Ovary (tissue), 9 donors: ENCODE results near the gene PPHLN1. TPM values are rescaled to one million over a fixed set of nuclear protein-coding genes. Genes with fewer than 3 reads are reported as not detected.

Experiments used
- DNase-seq, 5 donors: peaks; one replicate each; pipeline ENCODE4 v3.0.0-alpha.2; 2019 to 2020
- H3K27ac ChIP-seq, 2 donors: fragments of 200-600 bp; one replicate each; pipeline versions ENCODE4 v1.5.1 to v1.8.0; 2019 to 2022
- H3K27me3 ChIP-seq: fragments of 200-600 bp; one replicate; pipeline ENCODE4 v1.8.0; 2022
- H3K36me3 ChIP-seq: fragments of 200-600 bp; sonication (generic); one replicate; pipeline ENCODE4 v1.5.1; 2019
- H3K4me1 ChIP-seq: one replicate; pipeline ENCODE4 v1.8.1; 2013; ENCODE audit warnings: mild to moderate bottlenecking, moderate library complexity; ENCODE audit not compliant: insufficient read depth
- H3K4me3 ChIP-seq: fragments of 200-600 bp; sonication (generic); one replicate; pipeline ENCODE4 v1.5.1; 2017
- H3K9me3 ChIP-seq, 2 donors: fragments of 200-600 bp in 1 of 2; sonication (generic) in 1 of 2; one replicate each; pipeline versions ENCODE4 v1.5.1 to v1.8.1; 2013 to 2019; ENCODE audit warnings: mild to moderate bottlenecking in 1 of 2, moderate library complexity in 1 of 2
- CTCF ChIP-seq, 3 donors: fragments of 450-650 bp in 2 of 3; fragments of 200-600 bp in 1 of 3; IDR thresholded peaks; one replicate each; pipeline versions ENCODE4 v1.5.1 to v1.8.0; 2016 to 2022; ENCODE audit warnings: antibody characterized with exemption in 3 of 3, mild to moderate bottlenecking in 1 of 3
- EP300 ChIP-seq: sonication (generic); formaldehyde crosslinking; IDR thresholded peaks from one replicate; pipeline ENCODE4 v1.6.1; 2017; ENCODE audit warnings: antibody characterized with exemption
- POLR2A ChIP-seq: fragments of 450-650 bp; IDR thresholded peaks from one replicate; pipeline ENCODE4 v1.6.1; 2017; ENCODE audit warnings: antibody characterized with exemption, mild to moderate bottlenecking, moderate library complexity
- WGBS, 3 donors: extraction: QIAGEN DNeasy Blood & Tissue Kit in 1 of 3; methylation state at CpG; one replicate each; pipeline versions ENCODE4 v1.1.5 to v1.1.7; 2013 to 2017; 5-methylcytosine and 5-hydroxymethylcytosine counted together
- intact Hi-C, 4 donors: fragments of 100-400 bp; cut with DNase I; formaldehyde crosslinking; loops; one replicate each; pipeline versions ENCODE4 v1.11.0 to v1.15.1; 2022 to 2023
- polyA plus RNA-seq, 2 donors: library from polyadenylated mRNA; stranded (reverse); fragments of 200-250 nt in 1 of 2; fragments of 350-450 nt in 1 of 2; fragmentation: Illumina TruSeq in 1 of 2; extraction: RNeasy Lipid Tissue Mini Kit (QIAGEN cat#74804) in 1 of 2; gene quantifications; one replicate each; pipeline ENCODE4 v1.2.3, GENCODE V29; 2013 to 2014
- total RNA-seq, 7 donors: library from RNA; depleted of rRNA in 2 of 7; stranded (reverse); fragments of >200 nt in 2 of 7; fragmentation: NEBNext Ultra II Directional in 3 of 7; extraction: Animal tissue kit (Norgen Biotek cat#: 25700) in 3 of 7; gene quantifications; one replicate each; pipeline versions ENCODE4 v1.1.0 to v1.2.4, GENCODE V29; 2016 to 2023
- donor health status: DM: no; HTN: no; CAD: no; lungs with moderate emphysema.
- donor health status: DM: no; HTN: no; CAD: no.
- donor health status: Bipolar disorder and iron deficiency.
- donor health status: DM: yes; HTN: yes; CAD: no.
- donor health status: DM: no; HTN: no; CAD: no.
- donor health status: DM: yes; HTN: yes; CAD: no.

The PPHLN1 gene
- total and polyA plus RNA-seq, 9 donors, result 35.6 to 68.9 (median 53.8) TPM

GRCh38 chr12:42481368-42481767 is 155.4 kb downstream of the PPHLN1 start:
- 61 to 86% (median 78%) methylated on average over 1 of the region's 1 CpG for WGBS, 3 donors
- intact Hi-C loops, result loop anchor here (5.0 to 10.0 kb wide), 6 partner anchors 86 to 803 kb away; partner anchors contain the start of gene PRICKLE1 (in 2 of the 4)

GRCh38 chr12:42482041-42482747 is 156.2 kb downstream of the PPHLN1 start:
- H3K27ac ChIP-seq, result peak overlapping the region; percentile 94 to 97
- peaks cover 10% of the 10 kb centered on the region for H3K4me1 ChIP-seq
- DNase-seq, result peak; percentile 50 to 77 (median 57)
- peak overlapping the region; percentile 83 for H3K4me3 ChIP-seq
- H3K9me3 ChIP-seq, result no peaks in the 10 kb centered on the region
- intact Hi-C loops, result loop anchor here (5.0 to 10.0 kb wide), 6 partner anchors 85 to 803 kb away; partner anchors contain the start of gene PRICKLE1 (in 2 of the 4)
- WGBS, 3 donors, result 14 to 17% (median 14%) methylated on average over 18 of the region's 18 CpGs
- H3K36me3 ChIP-seq, result no peaks in the 10 kb centered on the region
- no peaks in the 10 kb centered on the region for H3K27me3 ChIP-seq
- TF ChIP-seq EP300, result no peak
- no peak for TF ChIP-seq POLR2A
- no peak for TF ChIP-seq CTCF (IDR thresholded peaks at IDR 0.05)

More at GRCh38 chr12:42481368-42481767, 155.4 kb downstream of the PPHLN1 start:
- TF ChIP-seq POLR2A (no peak), CTCF (IDR thresholded peaks at IDR 0.05) (no peak), EP300 (no peak)
- Histone ChIP-seq H3K27ac (peak overlapping the region in 1 of 2 donors; percentile 3), H3K36me3 (no peaks in the 10 kb centered on the region), H3K27me3 (no peaks in the 10 kb centered on the region), H3K4me1 (peaks cover 10% of the 10 kb centered on the region), H3K4me3 (no peak overlapping the region), H3K9me3 (no peaks in the 10 kb centered on the region)
- DNase-seq, result no peak

GRCh38 chr12:42482748-42483520 is 157.0 kb downstream of the PPHLN1 start:
- no peaks in the 10 kb centered on the region for H3K36me3 ChIP-seq
- no peaks in the 10 kb centered on the region for H3K27me3 ChIP-seq
- peak; percentile 18 for TF ChIP-seq POLR2A
- peak; percentile 91 to 92 (median 92) for TF ChIP-seq CTCF (IDR thresholded peaks at IDR 0.05)
- TF ChIP-seq EP300, result no peak
- peak overlapping the region; percentile 83 for H3K4me3 ChIP-seq
- WGBS, 3 donors, result 0% methylated on average over 75 to 83 of the region's 83 CpGs
- peaks cover 10% of the 10 kb centered on the region for H3K4me1 ChIP-seq
- peak; percentile 78 to 91 (median 86) for DNase-seq
- intact Hi-C loops, result loop anchor here (5.0 to 10.0 kb wide), 6 partner anchors 84 to 802 kb away; partner anchors contain the start of gene PRICKLE1 (in 2 of the 4)
- no peaks in the 10 kb centered on the region for H3K9me3 ChIP-seq
- H3K27ac ChIP-seq, result peak overlapping the region; percentile 94 to 97

- Histone ChIP-seq H3K27ac (peak overlapping the region; percentile 94 to 97), H3K36me3 (no peaks in the 10 kb centered on the region), H3K27me3 (no peaks in the 10 kb centered on the region), H3K9me3 (no peaks in the 10 kb centered on the region), H3K4me3 (peak overlapping the region; percentile 83), H3K4me1 (peaks cover 10% of the 10 kb centered on the region)
- DNase-seq, result peak in 4 of 5 donors; percentile 61 to 78 (median 66)
- no peak for TF ChIP-seq EP300
- TF ChIP-seq CTCF (IDR thresholded peaks at IDR 0.05), result no peak
- peak; percentile 24 for TF ChIP-seq POLR2A
- intact Hi-C loops, result loop anchor here (5.0 to 10.0 kb wide), 6 partner anchors 84 to 801 kb away; partner anchors contain the start of gene PRICKLE1 (in 2 of the 4)
- WGBS, 3 donors, result 0 to 1% methylated on average over 25 to 30 of the region's 30 CpGs; no CpG with 5 or more reads in 1 of the 3 donors
Observed at GRCh38 chr12:42483521-42483790, 157.5 kb downstream of the PPHLN1 start.
